Measurements from ENCODE around the gene RALY. TPM values are rescaled to one million over a fixed set of nuclear protein-coding genes. Genes with fewer than 3 reads are reported as not detected.

RALY gene
- total RNA-seq, 1 donor = 67.4 TPM

GRCh38 chr20:34070079-34070439 is 76.3 kb downstream of the RALY start:
- no peak for DNase-seq (ENCODE audit: low read depth)
- no peak overlapping the region for H3K4me3 ChIP-seq (ENCODE audit: low read depth, low read length)
- no peak for TF ChIP-seq CTCF (IDR thresholded peaks at IDR 0.05; ENCODE audit: insufficient read depth, low read length)

GRCh38 chr20:34070859-34071258 is 77.1 kb downstream of the RALY start:
- no peak for DNase-seq (ENCODE audit: low read depth)
- H3K4me3 ChIP-seq (ENCODE audit: low read depth, low read length) = no peak overlapping the region
- no peak for TF ChIP-seq CTCF (IDR thresholded peaks at IDR 0.05; ENCODE audit: insufficient read depth, low read length)

DNA sequence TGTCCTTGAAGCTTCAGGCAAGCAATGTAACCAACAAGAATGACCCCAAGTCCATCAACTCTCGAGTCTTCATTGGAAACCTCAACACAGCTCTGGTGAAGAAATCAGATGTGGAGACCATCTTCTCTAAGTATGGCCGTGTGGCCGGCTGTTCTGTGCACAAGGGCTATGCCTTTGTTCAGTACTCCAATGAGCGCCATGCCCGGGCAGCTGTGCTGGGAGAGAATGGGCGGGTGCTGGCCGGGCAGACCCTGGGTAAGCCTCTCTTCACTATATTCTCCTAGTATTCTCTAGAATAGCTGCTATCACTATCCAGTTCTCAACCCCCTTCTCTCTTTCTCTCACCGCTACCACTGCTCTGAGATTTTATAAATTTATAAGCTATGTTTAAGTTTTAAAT is 78.4 kb downstream of the RALY start:
- DNase-seq (ENCODE audit: low read depth) = no peak
- TF ChIP-seq CTCF (IDR thresholded peaks at IDR 0.05; ENCODE audit: insufficient read depth, low read length) = no peak
- H3K4me3 ChIP-seq (ENCODE audit: low read depth, low read length) = no peak overlapping the region

- no peak for TF ChIP-seq CTCF (IDR thresholded peaks at IDR 0.05; ENCODE audit: insufficient read depth, low read length)
- DNase-seq (ENCODE audit: low read depth) = no peak
- no peak overlapping the region for H3K4me3 ChIP-seq (ENCODE audit: low read depth, low read length)
Observed at GRCh38 chr20:34072778-34073177, 79.1 kb downstream of the RALY start.

DNA sequence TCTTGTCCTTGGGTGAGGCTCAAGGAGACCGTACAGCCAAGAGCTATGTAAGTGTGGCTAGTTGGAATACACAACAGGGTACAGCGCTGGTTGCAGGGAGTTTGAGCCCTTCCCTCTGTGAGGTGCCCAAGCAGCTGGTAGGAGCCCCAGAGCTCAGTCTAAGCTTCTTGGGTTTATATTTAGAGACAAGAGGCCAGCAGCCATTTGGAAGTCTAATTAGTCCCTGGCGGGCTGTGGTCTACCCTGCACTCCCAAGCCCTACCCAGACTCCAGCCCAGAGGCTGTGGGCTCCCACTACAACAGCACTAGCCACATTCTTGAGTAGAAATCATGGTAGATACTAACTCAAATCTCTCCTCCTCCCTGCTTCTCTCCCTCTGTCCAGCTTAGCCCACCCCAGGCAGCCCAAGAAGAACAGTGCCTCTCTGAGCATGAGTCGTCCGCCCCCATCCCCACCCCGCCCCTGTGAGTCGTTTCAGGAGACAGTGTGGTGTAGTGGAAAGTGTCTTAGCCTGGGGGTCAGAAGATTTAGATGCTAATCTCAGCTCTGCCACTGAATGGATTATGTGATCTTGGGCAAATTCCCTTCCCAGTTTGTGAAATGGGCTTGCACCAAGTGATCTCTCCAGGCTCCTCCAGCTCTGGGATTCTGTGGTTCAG is 80.5 kb downstream of the RALY start:
- no peak for TF ChIP-seq CTCF (IDR thresholded peaks at IDR 0.05; ENCODE audit: insufficient read depth, low read length)
- DNase-seq (ENCODE audit: low read depth) = no peak

GRCh38 chr20:34075647-34076046 is 81.9 kb downstream of the RALY start:
- H3K4me3 ChIP-seq (ENCODE audit: low read depth, low read length) = no peak overlapping the region
- TF ChIP-seq CTCF (IDR thresholded peaks at IDR 0.05; ENCODE audit: insufficient read depth, low read length) = no peak
- no peak for DNase-seq (ENCODE audit: low read depth)

More for the DNA sequence above, 80.5 kb downstream of the RALY start:
- H3K4me3 ChIP-seq (ENCODE audit: low read depth, low read length) = no peak overlapping the region

- H3K4me3 ChIP-seq (ENCODE audit: low read depth, low read length) = no peak overlapping the region
- no peak for TF ChIP-seq CTCF (IDR thresholded peaks at IDR 0.05; ENCODE audit: insufficient read depth, low read length)
- no peak for DNase-seq (ENCODE audit: low read depth)
Observed at GRCh38 chr20:34076952-34077351, 83.2 kb downstream of the RALY start.

Data from fibroblast of the aortic adventitia (primary cell).